ENCODE data around the gene ERICH2. TPM values are rescaled to one million over a fixed set of nuclear protein-coding genes. Genes with fewer than 3 reads are reported as not detected.

The ERICH2 gene
- total RNA-seq, 2 donors from 2014 or later = 0.73 TPM; not detected in 1

GRCh38 chr2:170740660-170741059, 29.5 kb upstream of the ERICH2 start:
- H3K4me1 ChIP-seq (replicated peaks) = no peaks in the 10 kb centered on the region
- H3K36me3 ChIP-seq = no peaks in the 10 kb centered on the region
- no peak overlapping the region for H3K4me3 ChIP-seq
- H3K27ac ChIP-seq = no peak overlapping the region
- intact Hi-C loops (cut with DNase I) = no loop called here
- no peak for TF ChIP-seq POLR2AphosphoS5 (IDR thresholded peaks at IDR 0.05)
- TF ChIP-seq CTCF (IDR thresholded peaks at IDR 0.05) = no peak
- no peak for TF ChIP-seq POLR2A (IDR thresholded peaks at IDR 0.05)
- no peaks in the 10 kb centered on the region for H3K9me3 ChIP-seq
- no peaks in the 10 kb centered on the region for H3K27me3 ChIP-seq (replicated peaks; ENCODE audit: insufficient read depth)
- WGBS = 85% methylated on average over 4 of the region's 4 CpGs
- DNase-seq (ENCODE audit: low spot score) = no peak

- H3K9me3 ChIP-seq = no peaks in the 10 kb centered on the region
- no peaks in the 10 kb centered on the region for H3K27me3 ChIP-seq (replicated peaks; ENCODE audit: insufficient read depth)
- WGBS = 88% methylated on average over 3 of the region's 3 CpGs
- no peaks in the 10 kb centered on the region for H3K36me3 ChIP-seq
- no peak for DNase-seq (ENCODE audit: low spot score)
- intact Hi-C loops (cut with DNase I) = no loop called here
- TF ChIP-seq POLR2AphosphoS5 (IDR thresholded peaks at IDR 0.05) (no peak), POLR2A (IDR thresholded peaks at IDR 0.05) (no peak), CTCF (IDR thresholded peaks at IDR 0.05) (no peak)
- H3K4me1 ChIP-seq (replicated peaks) = no peaks in the 10 kb centered on the region
- no peak overlapping the region for H3K4me3 ChIP-seq
- H3K27ac ChIP-seq = no peak overlapping the region
Measured at GRCh38 chr2:170742000-170742399, 28.2 kb upstream of the ERICH2 start.

- WGBS = 87% methylated on average over 6 of the region's 6 CpGs
- Histone ChIP-seq H3K27ac (no peak overlapping the region), H3K27me3 (replicated peaks; ENCODE audit: insufficient read depth) (no peaks in the 10 kb centered on the region), H3K9me3 (no peaks in the 10 kb centered on the region), H3K4me3 (no peak overlapping the region), H3K4me1 (replicated peaks) (no peaks in the 10 kb centered on the region), H3K36me3 (no peaks in the 10 kb centered on the region)
- no peak for DNase-seq (ENCODE audit: low spot score)
- TF ChIP-seq POLR2A (IDR thresholded peaks at IDR 0.05) (no peak), CTCF (IDR thresholded peaks at IDR 0.05) (no peak), POLR2AphosphoS5 (IDR thresholded peaks at IDR 0.05) (no peak)
- intact Hi-C loops (cut with DNase I) = no loop called here
Measured at GRCh38 chr2:170742896-170743529, 27.2 kb upstream of the ERICH2 start.

- Histone ChIP-seq H3K4me3 (no peak overlapping the region), H3K27me3 (replicated peaks; ENCODE audit: insufficient read depth) (no peaks in the 10 kb centered on the region), H3K4me1 (replicated peaks) (no peaks in the 10 kb centered on the region), H3K9me3 (no peaks in the 10 kb centered on the region), H3K27ac (no peak overlapping the region), H3K36me3 (no peaks in the 10 kb centered on the region)
- TF ChIP-seq CTCF (IDR thresholded peaks at IDR 0.05) (no peak), POLR2A (IDR thresholded peaks at IDR 0.05) (no peak), POLR2AphosphoS5 (IDR thresholded peaks at IDR 0.05) (no peak)
- intact Hi-C loops (cut with DNase I) = no loop called here
- 73% methylated on average over 8 of the region's 8 CpGs for WGBS
- DNase-seq (ENCODE audit: low spot score) = no peak
Measured at GRCh38 chr2:170743530-170744239, 26.5 kb upstream of the ERICH2 start.
